Epithelial cell of esophagus (primary cell): Measurements from ENCODE around the gene CIB4.

ENCODE experiments used
- DNase-seq: peaks from one replicate; pipeline ENCODE4 v3.0.0; 2010; ENCODE audit warnings: low read depth
- H3K4me3 ChIP-seq: 2 replicates; pipeline ENCODE4 v1.5.1; 2011; ENCODE audit warnings: mild to moderate bottlenecking, low read length, control low read depth
- TF ChIP-seq, protein P1 (sequence below): IDR thresholded peaks from 2 replicates; pipeline ENCODE4 v1.5.1; 2011; ENCODE audit warnings: low read depth, mild to moderate bottlenecking, low read length, control low read depth, inconsistent platforms; ENCODE audit not compliant: insufficient read depth; ENCODE audit errors: missing control alignments

CIB4 gene

DNA sequence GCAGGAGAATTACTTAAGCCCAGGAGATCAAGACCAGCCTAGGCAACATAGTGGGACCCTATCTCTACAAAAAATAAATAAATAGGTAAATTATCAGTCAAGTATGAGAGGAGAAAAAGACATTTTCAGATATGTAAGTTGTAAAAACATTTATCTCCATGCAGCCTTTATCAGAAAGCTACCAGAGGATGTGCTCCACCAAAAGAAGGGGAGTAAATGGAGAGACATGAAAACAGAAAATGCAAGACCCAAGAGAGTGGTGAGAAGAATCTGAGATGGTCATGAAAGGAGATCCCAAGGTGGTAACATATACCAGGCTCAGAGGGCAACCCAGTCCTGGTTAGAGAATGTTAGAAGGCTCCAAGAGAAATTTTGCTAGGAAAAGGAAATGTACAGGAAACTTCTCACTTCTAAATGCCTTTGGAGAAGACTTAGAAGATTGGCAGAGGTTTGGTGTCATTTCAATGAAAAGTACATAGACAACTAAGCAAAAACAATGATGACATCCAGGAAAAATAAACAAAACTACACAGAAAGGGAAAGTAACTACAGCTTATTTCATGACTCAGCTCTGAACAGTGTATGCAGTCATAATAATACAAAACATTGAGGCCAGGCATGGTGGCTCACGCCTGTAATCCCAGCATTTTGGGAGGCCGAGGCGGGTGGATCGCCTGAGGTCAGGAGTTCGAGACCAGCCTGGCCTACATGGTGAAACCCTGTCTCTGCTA lies 19.5 kb downstream of the CIB4 start:
- TF ChIP-seq, protein P1, sequence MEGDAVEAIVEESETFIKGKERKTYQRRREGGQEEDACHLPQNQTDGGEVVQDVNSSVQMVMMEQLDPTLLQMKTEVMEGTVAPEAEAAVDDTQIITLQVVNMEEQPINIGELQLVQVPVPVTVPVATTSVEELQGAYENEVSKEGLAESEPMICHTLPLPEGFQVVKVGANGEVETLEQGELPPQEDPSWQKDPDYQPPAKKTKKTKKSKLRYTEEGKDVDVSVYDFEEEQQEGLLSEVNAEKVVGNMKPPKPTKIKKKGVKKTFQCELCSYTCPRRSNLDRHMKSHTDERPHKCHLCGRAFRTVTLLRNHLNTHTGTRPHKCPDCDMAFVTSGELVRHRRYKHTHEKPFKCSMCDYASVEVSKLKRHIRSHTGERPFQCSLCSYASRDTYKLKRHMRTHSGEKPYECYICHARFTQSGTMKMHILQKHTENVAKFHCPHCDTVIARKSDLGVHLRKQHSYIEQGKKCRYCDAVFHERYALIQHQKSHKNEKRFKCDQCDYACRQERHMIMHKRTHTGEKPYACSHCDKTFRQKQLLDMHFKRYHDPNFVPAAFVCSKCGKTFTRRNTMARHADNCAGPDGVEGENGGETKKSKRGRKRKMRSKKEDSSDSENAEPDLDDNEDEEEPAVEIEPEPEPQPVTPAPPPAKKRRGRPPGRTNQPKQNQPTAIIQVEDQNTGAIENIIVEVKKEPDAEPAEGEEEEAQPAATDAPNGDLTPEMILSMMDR = no peak
- H3K4me3 ChIP-seq = no peak overlapping the region
- peak; percentile 35 for DNase-seq

DNA sequence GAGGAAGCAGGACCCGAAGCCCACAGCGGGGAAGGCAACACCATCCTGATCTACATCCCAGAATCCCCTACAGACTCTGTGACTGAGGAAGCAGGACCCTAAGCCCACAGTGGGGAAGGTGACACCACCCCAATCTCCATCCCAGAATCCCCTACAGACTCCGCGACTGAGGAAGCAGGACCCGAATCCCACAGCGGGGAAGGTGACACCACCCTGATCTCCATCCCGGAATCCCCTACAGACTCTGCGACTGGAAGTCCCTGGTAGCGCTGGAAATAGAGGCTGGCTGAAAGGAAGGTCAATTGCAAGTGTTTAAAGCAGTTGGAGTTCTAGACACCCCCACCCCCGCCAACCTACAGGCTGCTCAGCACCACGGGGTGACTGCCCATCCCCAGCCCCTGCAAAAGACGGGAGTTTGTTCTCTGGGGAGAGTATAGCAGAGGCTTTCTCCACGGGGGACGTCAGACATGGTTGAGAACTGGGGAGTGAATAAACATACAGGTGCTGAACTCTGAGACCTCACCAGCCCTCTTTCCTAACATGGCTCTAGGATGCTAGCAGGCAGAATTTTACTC lies 21.0 kb downstream of the CIB4 start:
- DNase-seq = no peak
- TF ChIP-seq, protein P1 = no peak
- no peak overlapping the region for H3K4me3 ChIP-seq

DNA sequence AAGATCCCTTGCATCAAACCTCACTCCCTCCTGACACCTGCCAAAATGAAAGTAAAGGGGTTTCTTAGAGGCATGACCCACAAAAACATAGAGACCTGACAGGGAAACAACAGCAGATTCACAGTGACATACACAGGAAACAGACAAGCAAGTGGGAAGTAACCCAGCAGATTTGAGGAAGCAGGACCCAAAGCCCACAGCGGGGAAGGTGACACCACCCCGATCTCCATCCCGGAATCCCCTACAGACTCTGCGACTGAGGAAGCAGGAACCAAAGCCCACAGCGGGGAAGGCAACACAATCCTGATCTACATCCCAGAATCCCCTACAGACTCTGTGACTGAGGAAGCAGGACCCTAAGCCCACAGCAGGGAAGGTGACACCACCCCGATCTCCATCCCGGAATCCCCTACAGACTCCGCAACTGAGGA lies 21.6 kb downstream of the CIB4 start:
- no peak overlapping the region for H3K4me3 ChIP-seq
- DNase-seq = no peak
- TF ChIP-seq, protein P1 = no peak

DNA sequence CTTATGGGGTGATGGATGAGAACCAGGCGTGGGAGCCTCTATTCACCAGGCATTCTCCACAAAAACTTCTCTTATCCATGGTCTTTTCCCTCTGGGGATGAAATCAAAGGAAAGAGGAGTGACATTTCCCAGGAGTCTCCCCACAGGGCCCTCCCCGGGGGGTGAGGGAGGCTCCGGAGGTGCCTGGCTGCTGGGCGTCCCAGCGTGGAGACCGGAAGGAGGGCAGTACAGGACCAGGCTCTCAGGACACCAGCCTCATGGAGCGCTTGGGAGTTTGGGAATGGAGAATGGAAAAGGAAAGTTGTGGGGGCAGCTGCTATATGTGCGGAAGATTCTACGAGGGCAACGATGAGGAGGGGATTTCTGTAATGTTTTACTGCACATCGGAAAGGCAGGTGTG lies 22.1 kb downstream of the CIB4 start:
- no peak for DNase-seq
- no peak overlapping the region for H3K4me3 ChIP-seq
- TF ChIP-seq, protein P1 = no peak

DNA sequence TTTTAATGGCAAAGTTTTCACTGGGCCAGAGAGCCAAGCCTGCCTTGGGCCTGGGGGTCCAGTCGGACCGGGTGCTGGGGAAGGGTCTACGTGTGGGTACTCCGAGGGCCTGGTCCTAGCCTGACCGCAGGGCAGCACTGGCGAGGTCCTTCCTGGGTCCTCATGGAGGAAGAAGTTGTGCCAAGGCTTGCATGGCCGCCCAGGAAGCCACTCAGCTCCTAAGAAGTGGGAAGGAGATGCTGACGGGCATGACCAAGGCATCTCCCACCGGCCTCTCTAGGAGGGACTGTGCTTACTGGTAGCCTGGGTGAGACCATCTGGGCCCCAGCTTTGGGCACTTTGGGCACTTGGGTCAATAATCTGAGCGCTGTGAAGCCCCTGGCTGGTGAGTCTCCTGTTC lies 22.6 kb downstream of the CIB4 start:
- no peak overlapping the region for H3K4me3 ChIP-seq
- DNase-seq = no peak
- TF ChIP-seq, protein P1 = no peak

DNA sequence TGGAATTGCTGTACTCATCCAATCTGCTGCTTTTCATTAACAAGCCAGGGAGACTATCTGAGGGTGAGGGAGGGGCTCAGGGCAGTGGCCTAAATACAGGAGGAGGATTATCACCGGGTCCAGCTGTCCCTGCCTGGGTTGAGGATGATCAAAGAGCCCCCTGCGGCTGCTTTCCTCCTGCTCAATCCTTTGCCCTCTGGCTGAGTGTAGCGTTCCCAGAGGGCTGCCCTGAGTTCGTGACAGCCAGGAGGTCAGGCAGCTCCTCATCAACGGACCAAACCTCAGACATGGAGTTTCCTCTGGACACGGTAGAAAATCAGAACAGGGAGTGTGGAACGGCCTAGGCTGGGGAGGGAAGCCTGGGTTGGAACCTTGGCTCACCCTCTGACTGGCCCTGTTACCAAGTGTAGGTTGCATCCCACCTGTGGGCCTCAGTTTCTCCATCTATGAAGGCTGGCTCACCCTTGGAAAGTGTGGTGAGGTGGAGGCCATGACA lies 23.5 kb downstream of the CIB4 start:
- H3K4me3 ChIP-seq = no peak overlapping the region
- DNase-seq = no peak
- TF ChIP-seq, protein P1 = no peak
